Aorta (tissue), 5 donors: ENCODE measurements around the gene TSPAN32. TPM values are rescaled to one million over a fixed set of nuclear protein-coding genes. Genes with fewer than 3 reads are reported as not detected.
A peak's percentile ranks its signal among the peaks of the same experiment; 100 is the strongest.

Source experiments
- ATAC-seq: fragments of 200-7000 bp; cut with Tn5 transposase; one replicate; pipeline ENCODE4 v1.9.1; 2022; ENCODE audit warnings: moderate library complexity; ENCODE audit not compliant: low FRiP score
- DNase-seq, 2 donors: peaks; one replicate each; pipeline ENCODE4 v3.0.0-alpha.2; 2020
- H3K27ac ChIP-seq, 2 donors: one replicate each; pipeline ENCODE4 v1.5.1; 2013; ENCODE audit warnings: low read length in 2 of 2, mild to moderate bottlenecking in 2 of 2, moderate library complexity in 2 of 2, control low read depth in 1 of 2, inconsistent platforms in 1 of 2, low read depth in 1 of 2
- H3K27me3 ChIP-seq, 2 donors: one replicate each; pipeline ENCODE4 v1.6.1; 2013; ENCODE audit warnings: control low read depth in 1 of 2, low read length in 1 of 2, mild to moderate bottlenecking in 1 of 2, moderate library complexity in 1 of 2; ENCODE audit not compliant: insufficient read depth in 2 of 2, control insufficient read depth in 1 of 2
- H3K36me3 ChIP-seq, 2 donors: one replicate each; pipeline ENCODE4 v1.6.1; 2013; ENCODE audit warnings: control low read depth in 1 of 2, low read length in 1 of 2, mild to moderate bottlenecking in 1 of 2; ENCODE audit not compliant: insufficient read depth in 2 of 2, control insufficient read depth in 1 of 2
- H3K4me1 ChIP-seq, 2 donors: one replicate each; pipeline ENCODE4 v1.6.1; 2013; ENCODE audit warnings: low read length in 2 of 2, control low read depth in 1 of 2, mild to moderate bottlenecking in 1 of 2, moderate library complexity in 1 of 2; ENCODE audit not compliant: insufficient read depth in 2 of 2, control insufficient read depth in 1 of 2
- H3K4me3 ChIP-seq, 2 donors: one replicate each; pipeline ENCODE4 v1.5.1; 2013; ENCODE audit warnings: low read length in 2 of 2, control low read depth in 1 of 2, mild to moderate bottlenecking in 1 of 2
- H3K9me3 ChIP-seq: one replicate; pipeline ENCODE4 v1.6.1; 2013; ENCODE audit warnings: mild to moderate bottlenecking, low read length; ENCODE audit not compliant: control insufficient read depth
- WGBS, 2 donors: extraction: QIAGEN DNeasy Blood & Tissue Kit; methylation state at CpG; one replicate each; pipeline ENCODE4 v1.1.7; 2013; 5-methylcytosine and 5-hydroxymethylcytosine counted together
- intact Hi-C, 2 donors: fragments of 100-400 bp; cut with DNase I; formaldehyde crosslinking; loops; one replicate each; pipeline versions ENCODE4 v1.14.2 to v1.15.0; 2022
- polyA plus RNA-seq, 2 donors: library from polyadenylated mRNA; stranded (reverse); fragments of 200-250 nt; gene quantifications; one replicate each; pipeline ENCODE4 v1.2.3, GENCODE V29; 2013
- total RNA-seq, 2 donors: library from RNA; stranded (reverse); fragmentation: NEBNext Ultra II Directional; extraction: Animal tissue kit (Norgen Biotek cat#: 25700); gene quantifications; one replicate each; pipeline ENCODE4 v1.2.1, GENCODE V29; 2021
- donor health status: healthy with polysubstance abuse.
- donor health status: Bipolar disorder and iron deficiency.
- donor health status: DM: no; HTN: no; CAD: no.
- donor health status: DM: no; HTN: no; CAD: no.
- donor health status: DM: yes; HTN: yes; CAD: no.

Gene TSPAN32
- total and polyA plus RNA-seq, 4 donors = 0.84 to 8.7 (median 3.5) TPM; not detected in 1

GRCh38 chr11:2365571-2366210, 63.9 kb downstream of the TSPAN32 start:
- ATAC-seq (no peak), DNase-seq (no peak)
- Histone ChIP-seq H3K4me1 (no peaks in the 10 kb centered on the region), H3K9me3 (no peaks in the 10 kb centered on the region), H3K4me3 (no peak overlapping the region), H3K27ac (no peak overlapping the region), H3K36me3 (no peaks in the 10 kb centered on the region), H3K27me3 (no peaks in the 10 kb centered on the region)
- intact Hi-C loops = no loop called here
- WGBS, 2 donors = 93 to 94% methylated on average over 16 of the region's 16 CpGs

- H3K36me3 ChIP-seq = no peaks in the 10 kb centered on the region
- ATAC-seq (no peak), DNase-seq (peak in 1 of 2 donors; percentile 78)
- no peaks in the 10 kb centered on the region for H3K4me1 ChIP-seq
- no peak overlapping the region for H3K4me3 ChIP-seq
- H3K9me3 ChIP-seq = no peaks in the 10 kb centered on the region
- no peaks in the 10 kb centered on the region for H3K27me3 ChIP-seq
- no peak overlapping the region for H3K27ac ChIP-seq
- intact Hi-C loops = no loop called here
- WGBS, 2 donors = 5 to 9% methylated on average over 11 of the region's 11 CpGs
Observed at GRCh38 chr11:2366276-2366675, 64.5 kb downstream of the TSPAN32 start.

GRCh38 chr11:2366733-2367132, 64.9 kb downstream of the TSPAN32 start:
- intact Hi-C loops = no loop called here
- WGBS, 2 donors = 75 to 86% methylated on average over 7 of the region's 7 CpGs
- ATAC-seq = no peak

GRCh38 chr11:2367266-2368160, 65.7 kb downstream of the TSPAN32 start:
- H3K27ac ChIP-seq = no peak overlapping the region
- no peaks in the 10 kb centered on the region for H3K36me3 ChIP-seq
- ATAC-seq = no peak
- H3K4me3 ChIP-seq = no peak overlapping the region
- 60 to 62% methylated on average over 17 of the region's 17 CpGs for WGBS, 2 donors
- intact Hi-C loops = no loop called here
- no peaks in the 10 kb centered on the region for H3K9me3 ChIP-seq
- DNase-seq = no peak
- no peaks in the 10 kb centered on the region for H3K27me3 ChIP-seq
- H3K4me1 ChIP-seq = no peaks in the 10 kb centered on the region

More at GRCh38 chr11:2366733-2367132, 64.9 kb downstream of the TSPAN32 start:
- Histone ChIP-seq H3K27me3 (no peaks in the 10 kb centered on the region), H3K9me3 (no peaks in the 10 kb centered on the region), H3K4me1 (no peaks in the 10 kb centered on the region), H3K4me3 (no peak overlapping the region), H3K27ac (no peak overlapping the region), H3K36me3 (no peaks in the 10 kb centered on the region)
- no peak for DNase-seq

Other genes with a start within 250 kb of the TSPAN32 start
- 100 to 1,000 TPM in 1 of 2 donors, 10 to 100 TPM in 1; 83.5 to 620 TPM for gene IGF2, start 162.6 kb upstream of the TSPAN32 start, total RNA-seq
- gene IGF2, start 162.6 kb upstream of the TSPAN32 start, polyA plus RNA-seq = 1 to 10 TPM in 1 of 2 donors, under 1 TPM in 1; 0.67 to 1.8 TPM
- 1 to 10 TPM; 1.9 to 2.1 TPM for gene INS, start 140.8 kb upstream of the TSPAN32 start, total RNA-seq
- 10 to 100 TPM; 17.2 to 18.8 TPM for gene INS, start 140.8 kb upstream of the TSPAN32 start, polyA plus RNA-seq
- gene TH, start 130.2 kb upstream of the TSPAN32 start, total RNA-seq = under 1 TPM in 1 of 2 donors, not detected in 1; 0.45 TPM
- gene TH, start 130.2 kb upstream of the TSPAN32 start, polyA plus RNA-seq = not detected
- gene ASCL2, start 31.4 kb upstream of the TSPAN32 start, total RNA-seq = 1 to 10 TPM in 1 of 2 donors, under 1 TPM in 1; 0.62 to 1.4 TPM
- not detected for gene ASCL2, start 31.4 kb upstream of the TSPAN32 start, polyA plus RNA-seq
- gene C11orf21, start 95 bp upstream of the TSPAN32 start, total RNA-seq = 1 to 10 TPM; 1.4 to 2.1 TPM
- under 1 TPM in 1 of 2 donors, not detected in 1; 0.46 TPM for gene C11orf21, start 95 bp upstream of the TSPAN32 start, polyA plus RNA-seq
- 100 to 1,000 TPM; 538 to 620 TPM for gene CD81, start 75.3 kb downstream of the TSPAN32 start, total RNA-seq
- gene CD81, start 75.3 kb downstream of the TSPAN32 start, polyA plus RNA-seq = 100 to 1,000 TPM; 363 to 784 TPM
- 10 to 100 TPM; 35.2 to 44.3 TPM for gene TSSC4, start 98.7 kb downstream of the TSPAN32 start, total RNA-seq
- 10 to 100 TPM; 42.9 to 64.4 TPM for gene TSSC4, start 98.7 kb downstream of the TSPAN32 start, polyA plus RNA-seq
- gene TRPM5, start 142.5 kb downstream of the TSPAN32 start, total RNA-seq = not detected
- gene TRPM5, start 142.5 kb downstream of the TSPAN32 start, polyA plus RNA-seq = under 1 TPM in 1 of 2 donors, not detected in 1; 0.25 TPM
- gene KCNQ1, start 143.0 kb downstream of the TSPAN32 start, total RNA-seq = 10 to 100 TPM in 1 of 2 donors, 1 to 10 TPM in 1; 6.2 to 11.5 TPM
- gene KCNQ1, start 143.0 kb downstream of the TSPAN32 start, polyA plus RNA-seq = 1 to 10 TPM in 1 of 2 donors, under 1 TPM in 1; 0.67 to 5.4 TPM